Liver (tissue), 3 donors: ENCODE measurements around the gene GALNT1.

Experiments
- EGR1 ChIP-seq, 2 donors: IDR thresholded peaks; 2 replicates each; pipeline ENCODE4 v1.6.1; 2016 to 2018; ENCODE audit warnings: antibody characterized with exemption in 2 of 2, low read depth in 2 of 2
- FOXA2 ChIP-seq: IDR thresholded peaks from 2 replicates; pipeline ENCODE4 v1.6.1; 2016; ENCODE audit warnings: antibody characterized with exemption
- JUND ChIP-seq, 2 donors: IDR thresholded peaks; 2 replicates each; pipeline ENCODE4 v1.6.1; 2016; ENCODE audit warnings: antibody characterized with exemption in 2 of 2
- MAX ChIP-seq: IDR thresholded peaks from 2 replicates; pipeline ENCODE4 v1.6.1; 2016; ENCODE audit warnings: antibody characterized with exemption
- RAD21 ChIP-seq, 2 donors: IDR thresholded peaks; 2 replicates each; pipeline ENCODE4 v1.6.1; 2016; ENCODE audit warnings: antibody characterized with exemption in 2 of 2, mild to moderate bottlenecking in 2 of 2
- YY1 ChIP-seq: IDR thresholded peaks from 2 replicates; pipeline ENCODE4 v1.6.1; 2016; ENCODE audit warnings: antibody characterized with exemption, mild to moderate bottlenecking
- TF ChIP-seq, protein P1 (sequence below): fragments of 150-350 bp; IDR thresholded peaks from 2 replicates; pipeline ENCODE4 v1.5.1; 2017; ENCODE audit warnings: improper control_type of control experiment, low read depth, low read length; ENCODE audit not compliant: missing input control
- TF ChIP-seq, protein P2 (sequence below): IDR thresholded peaks from 2 replicates; pipeline ENCODE4 v1.6.1; 2016; ENCODE audit warnings: antibody characterized with exemption, mild to moderate bottlenecking
- TF ChIP-seq, protein P3 (sequence below): IDR thresholded peaks from 2 replicates; pipeline ENCODE4 v1.6.1; 2016; ENCODE audit warnings: antibody characterized with exemption
- TF ChIP-seq, protein P4 (sequence below): IDR thresholded peaks from 2 replicates; pipeline ENCODE4 v1.6.1; 2016; ENCODE audit warnings: antibody characterized with exemption
- donor health status: healthy.
- donor health status: healthy.

GRCh38 chr18:35695803-35696202 is 114.3 kb downstream of the GALNT1 start:
- TF ChIP-seq, protein P1, sequence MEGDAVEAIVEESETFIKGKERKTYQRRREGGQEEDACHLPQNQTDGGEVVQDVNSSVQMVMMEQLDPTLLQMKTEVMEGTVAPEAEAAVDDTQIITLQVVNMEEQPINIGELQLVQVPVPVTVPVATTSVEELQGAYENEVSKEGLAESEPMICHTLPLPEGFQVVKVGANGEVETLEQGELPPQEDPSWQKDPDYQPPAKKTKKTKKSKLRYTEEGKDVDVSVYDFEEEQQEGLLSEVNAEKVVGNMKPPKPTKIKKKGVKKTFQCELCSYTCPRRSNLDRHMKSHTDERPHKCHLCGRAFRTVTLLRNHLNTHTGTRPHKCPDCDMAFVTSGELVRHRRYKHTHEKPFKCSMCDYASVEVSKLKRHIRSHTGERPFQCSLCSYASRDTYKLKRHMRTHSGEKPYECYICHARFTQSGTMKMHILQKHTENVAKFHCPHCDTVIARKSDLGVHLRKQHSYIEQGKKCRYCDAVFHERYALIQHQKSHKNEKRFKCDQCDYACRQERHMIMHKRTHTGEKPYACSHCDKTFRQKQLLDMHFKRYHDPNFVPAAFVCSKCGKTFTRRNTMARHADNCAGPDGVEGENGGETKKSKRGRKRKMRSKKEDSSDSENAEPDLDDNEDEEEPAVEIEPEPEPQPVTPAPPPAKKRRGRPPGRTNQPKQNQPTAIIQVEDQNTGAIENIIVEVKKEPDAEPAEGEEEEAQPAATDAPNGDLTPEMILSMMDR, result no peak
- TF ChIP-seq YY1 (no peak), RAD21 (IDR thresholded peaks at IDR 0.05) (no peak), JUND (IDR thresholded peaks at IDR 0.05) (no peak), FOXA2 (no peak), MAX (no peak), EGR1 (IDR thresholded peaks at IDR 0.05; ENCODE audit: low read depth in 2 of 2) (no peak)
- TF ChIP-seq, protein P2, sequence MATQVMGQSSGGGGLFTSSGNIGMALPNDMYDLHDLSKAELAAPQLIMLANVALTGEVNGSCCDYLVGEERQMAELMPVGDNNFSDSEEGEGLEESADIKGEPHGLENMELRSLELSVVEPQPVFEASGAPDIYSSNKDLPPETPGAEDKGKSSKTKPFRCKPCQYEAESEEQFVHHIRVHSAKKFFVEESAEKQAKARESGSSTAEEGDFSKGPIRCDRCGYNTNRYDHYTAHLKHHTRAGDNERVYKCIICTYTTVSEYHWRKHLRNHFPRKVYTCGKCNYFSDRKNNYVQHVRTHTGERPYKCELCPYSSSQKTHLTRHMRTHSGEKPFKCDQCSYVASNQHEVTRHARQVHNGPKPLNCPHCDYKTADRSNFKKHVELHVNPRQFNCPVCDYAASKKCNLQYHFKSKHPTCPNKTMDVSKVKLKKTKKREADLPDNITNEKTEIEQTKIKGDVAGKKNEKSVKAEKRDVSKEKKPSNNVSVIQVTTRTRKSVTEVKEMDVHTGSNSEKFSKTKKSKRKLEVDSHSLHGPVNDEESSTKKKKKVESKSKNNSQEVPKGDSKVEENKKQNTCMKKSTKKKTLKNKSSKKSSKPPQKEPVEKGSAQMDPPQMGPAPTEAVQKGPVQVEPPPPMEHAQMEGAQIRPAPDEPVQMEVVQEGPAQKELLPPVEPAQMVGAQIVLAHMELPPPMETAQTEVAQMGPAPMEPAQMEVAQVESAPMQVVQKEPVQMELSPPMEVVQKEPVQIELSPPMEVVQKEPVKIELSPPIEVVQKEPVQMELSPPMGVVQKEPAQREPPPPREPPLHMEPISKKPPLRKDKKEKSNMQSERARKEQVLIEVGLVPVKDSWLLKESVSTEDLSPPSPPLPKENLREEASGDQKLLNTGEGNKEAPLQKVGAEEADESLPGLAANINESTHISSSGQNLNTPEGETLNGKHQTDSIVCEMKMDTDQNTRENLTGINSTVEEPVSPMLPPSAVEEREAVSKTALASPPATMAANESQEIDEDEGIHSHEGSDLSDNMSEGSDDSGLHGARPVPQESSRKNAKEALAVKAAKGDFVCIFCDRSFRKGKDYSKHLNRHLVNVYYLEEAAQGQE, result no peak
- TF ChIP-seq, protein P3, sequence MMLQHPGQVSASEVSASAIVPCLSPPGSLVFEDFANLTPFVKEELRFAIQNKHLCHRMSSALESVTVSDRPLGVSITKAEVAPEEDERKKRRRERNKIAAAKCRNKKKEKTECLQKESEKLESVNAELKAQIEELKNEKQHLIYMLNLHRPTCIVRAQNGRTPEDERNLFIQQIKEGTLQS, result no peak
- TF ChIP-seq, protein P4, sequence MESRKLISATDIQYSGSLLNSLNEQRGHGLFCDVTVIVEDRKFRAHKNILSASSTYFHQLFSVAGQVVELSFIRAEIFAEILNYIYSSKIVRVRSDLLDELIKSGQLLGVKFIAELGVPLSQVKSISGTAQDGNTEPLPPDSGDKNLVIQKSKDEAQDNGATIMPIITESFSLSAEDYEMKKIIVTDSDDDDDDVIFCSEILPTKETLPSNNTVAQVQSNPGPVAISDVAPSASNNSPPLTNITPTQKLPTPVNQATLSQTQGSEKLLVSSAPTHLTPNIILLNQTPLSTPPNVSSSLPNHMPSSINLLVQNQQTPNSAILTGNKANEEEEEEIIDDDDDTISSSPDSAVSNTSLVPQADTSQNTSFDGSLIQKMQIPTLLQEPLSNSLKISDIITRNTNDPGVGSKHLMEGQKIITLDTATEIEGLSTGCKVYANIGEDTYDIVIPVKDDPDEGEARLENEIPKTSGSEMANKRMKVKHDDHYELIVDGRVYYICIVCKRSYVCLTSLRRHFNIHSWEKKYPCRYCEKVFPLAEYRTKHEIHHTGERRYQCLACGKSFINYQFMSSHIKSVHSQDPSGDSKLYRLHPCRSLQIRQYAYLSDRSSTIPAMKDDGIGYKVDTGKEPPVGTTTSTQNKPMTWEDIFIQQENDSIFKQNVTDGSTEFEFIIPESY, result no peak
